ENCODE results near the gene DUS2. TPM values are rescaled to one million over a fixed set of nuclear protein-coding genes. Genes with fewer than 3 reads are reported as not detected.

DUS2 gene
- total RNA-seq, 1 experiment from 2014 or later = 12.1 TPM

DNA sequence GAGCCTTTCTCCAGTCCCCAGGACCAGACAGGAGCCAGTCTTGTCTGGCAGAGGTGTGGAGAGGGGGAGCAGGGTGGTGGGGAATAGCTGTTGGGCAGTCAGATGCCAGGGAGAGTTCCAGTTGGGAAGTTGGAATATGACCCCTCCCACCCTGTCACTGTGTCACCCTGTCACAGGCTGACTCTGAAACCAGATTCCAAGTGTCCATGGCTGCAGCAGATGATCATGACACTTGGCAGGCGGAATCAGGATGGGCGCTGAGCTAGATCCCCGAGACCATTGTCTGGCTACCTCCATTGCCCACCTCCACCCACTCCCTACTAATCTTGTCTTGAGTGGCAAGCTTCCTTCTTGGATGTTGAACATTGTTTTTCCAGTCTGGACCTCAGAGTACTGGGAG lies 52.9 kb downstream of the DUS2 start:
- Histone ChIP-seq H3K4me1 (ENCODE audit: control insufficient read depth, insufficient read depth, low read length) (no peaks in the 10 kb centered on the region), H3K36me3 (ENCODE audit: control insufficient read depth, insufficient read depth, low read length) (no peaks in the 10 kb centered on the region), H3K27me3 (ENCODE audit: control insufficient read depth, insufficient read depth, low read length) (no peaks in the 10 kb centered on the region), H3K9me3 (ENCODE audit: control insufficient read depth, insufficient read depth, low read depth, low read length) (no peaks in the 10 kb centered on the region), H3K27ac (ENCODE audit: low read length) (no peak overlapping the region), H3K4me3 (ENCODE audit: low read depth in 2 of 2, low read length in 2 of 2) (no peak overlapping the region)
- ATAC-seq (no peak), DNase-seq (ENCODE audit: low read depth, low spot score) (no peak)
- TF ChIP-seq SIN3A (IDR thresholded peaks at IDR 0.05; ENCODE audit: borderline replicate concordance, insufficient read depth, low read depth, low read length) (no peak), POLR2AphosphoS5 (IDR thresholded peaks at IDR 0.05; ENCODE audit: low read depth, low read length) (no peak), REST (IDR thresholded peaks at IDR 0.05; ENCODE audit: insufficient read depth in 1 of 2, low read depth in 2 of 2, low read length in 1 of 2) (no peak), TCF7L2 (IDR thresholded peaks at IDR 0.05; ENCODE audit: low read depth, low read length) (no peak)
- TF ChIP-seq, protein P1, sequence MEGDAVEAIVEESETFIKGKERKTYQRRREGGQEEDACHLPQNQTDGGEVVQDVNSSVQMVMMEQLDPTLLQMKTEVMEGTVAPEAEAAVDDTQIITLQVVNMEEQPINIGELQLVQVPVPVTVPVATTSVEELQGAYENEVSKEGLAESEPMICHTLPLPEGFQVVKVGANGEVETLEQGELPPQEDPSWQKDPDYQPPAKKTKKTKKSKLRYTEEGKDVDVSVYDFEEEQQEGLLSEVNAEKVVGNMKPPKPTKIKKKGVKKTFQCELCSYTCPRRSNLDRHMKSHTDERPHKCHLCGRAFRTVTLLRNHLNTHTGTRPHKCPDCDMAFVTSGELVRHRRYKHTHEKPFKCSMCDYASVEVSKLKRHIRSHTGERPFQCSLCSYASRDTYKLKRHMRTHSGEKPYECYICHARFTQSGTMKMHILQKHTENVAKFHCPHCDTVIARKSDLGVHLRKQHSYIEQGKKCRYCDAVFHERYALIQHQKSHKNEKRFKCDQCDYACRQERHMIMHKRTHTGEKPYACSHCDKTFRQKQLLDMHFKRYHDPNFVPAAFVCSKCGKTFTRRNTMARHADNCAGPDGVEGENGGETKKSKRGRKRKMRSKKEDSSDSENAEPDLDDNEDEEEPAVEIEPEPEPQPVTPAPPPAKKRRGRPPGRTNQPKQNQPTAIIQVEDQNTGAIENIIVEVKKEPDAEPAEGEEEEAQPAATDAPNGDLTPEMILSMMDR (IDR thresholded peaks at IDR 0.05) = no peak
- POLR2A ChIA-PET = interaction anchor here (0.6 kb wide), 2 partner anchors 15 to 45 kb away, joined by 4 read pairs; no protein-coding TSS in a partner anchor
- BruUV-seq (replicated peaks) = no TSS peak
- intact Hi-C loops (cut with micrococcal nuclease; ENCODE audit: unreplicated experiment) = no loop called here
- in situ Hi-C loops (cut with HindIII; ENCODE audit: low pct_unique_long_range_greater_than_20kb, low sequenced_read_pairs) = no loop called here
- CTCF ChIA-PET = no interaction called here

DNA sequence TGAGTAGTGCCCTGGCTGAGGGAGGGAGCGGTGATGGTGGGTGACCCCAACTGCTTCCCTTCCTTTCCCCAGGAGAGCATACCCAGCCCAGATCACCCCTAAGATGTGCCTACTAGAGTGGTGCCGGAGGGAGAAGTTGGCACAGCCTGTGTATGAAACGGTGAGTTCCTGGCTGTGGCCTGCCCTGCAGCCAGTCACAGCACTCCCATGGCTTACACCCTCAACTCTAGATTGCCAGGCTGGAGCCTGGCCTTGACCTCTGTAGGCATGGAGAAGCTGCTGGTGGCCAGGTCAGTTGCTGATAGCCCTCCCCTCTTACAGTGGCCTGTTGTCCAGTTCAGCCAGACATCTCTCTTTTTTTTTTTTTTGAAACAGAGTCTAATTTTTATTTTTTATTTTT lies 53.5 kb downstream of the DUS2 start:
- in situ Hi-C loops (cut with HindIII; ENCODE audit: low pct_unique_long_range_greater_than_20kb, low sequenced_read_pairs) = no loop called here
- H3K27ac ChIP-seq (ENCODE audit: low read length) = no peak overlapping the region
- intact Hi-C loops (cut with micrococcal nuclease; ENCODE audit: unreplicated experiment) = no loop called here
- H3K36me3 ChIP-seq (ENCODE audit: control insufficient read depth, insufficient read depth, low read length) = no peaks in the 10 kb centered on the region
- no peaks in the 10 kb centered on the region for H3K27me3 ChIP-seq (ENCODE audit: control insufficient read depth, insufficient read depth, low read length)
- no TSS peak for BruUV-seq (replicated peaks)
- TF ChIP-seq REST (IDR thresholded peaks at IDR 0.05; ENCODE audit: insufficient read depth in 1 of 2, low read depth in 2 of 2, low read length in 1 of 2) (no peak), POLR2AphosphoS5 (IDR thresholded peaks at IDR 0.05; ENCODE audit: low read depth, low read length) (no peak), TCF7L2 (IDR thresholded peaks at IDR 0.05; ENCODE audit: low read depth, low read length) (no peak), SIN3A (IDR thresholded peaks at IDR 0.05; ENCODE audit: borderline replicate concordance, insufficient read depth, low read depth, low read length) (no peak)
- TF ChIP-seq, protein P1 (IDR thresholded peaks at IDR 0.05) = no peak
- no peak overlapping the region for H3K4me3 ChIP-seq (ENCODE audit: low read depth in 2 of 2, low read length in 2 of 2)
- DNase-seq (ENCODE audit: low read depth, low spot score) = no peak
- ChIA-PET POLR2A (interaction anchor here (0.6 kb wide), 1 partner anchor 44 kb away, joined by 4 read pairs; no protein-coding TSS in a partner anchor), CTCF (interaction anchor here (0.7 kb wide), 1 partner anchor 189 kb away, joined by 5 read pairs; no protein-coding TSS in a partner anchor)
- no peaks in the 10 kb centered on the region for H3K4me1 ChIP-seq (ENCODE audit: control insufficient read depth, insufficient read depth, low read length)
- ATAC-seq = no peak
- H3K9me3 ChIP-seq (ENCODE audit: control insufficient read depth, insufficient read depth, low read depth, low read length) = no peaks in the 10 kb centered on the region

Measured in Panc1 (cell line).